ENCODE data around the gene VPS37D. TPM values are rescaled to one million over a fixed set of nuclear protein-coding genes. Genes with fewer than 3 reads are reported as not detected.
"Not testable (repeated sequence)": the region's sequence is repeated elsewhere in the genome, so short reads cannot be mapped to it uniquely, and the experiment has no call there.

Gene VPS37D, protein sequence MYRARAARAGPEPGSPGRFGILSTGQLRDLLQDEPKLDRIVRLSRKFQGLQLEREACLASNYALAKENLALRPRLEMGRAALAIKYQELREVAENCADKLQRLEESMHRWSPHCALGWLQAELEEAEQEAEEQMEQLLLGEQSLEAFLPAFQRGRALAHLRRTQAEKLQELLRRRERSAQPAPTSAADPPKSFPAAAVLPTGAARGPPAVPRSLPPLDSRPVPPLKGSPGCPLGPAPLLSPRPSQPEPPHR
- total RNA-seq (under 1 TPM in 1 of 2 experiments, not detected in 1; 0.18 TPM), polyA plus RNA-seq (0.17 TPM)

DNA sequence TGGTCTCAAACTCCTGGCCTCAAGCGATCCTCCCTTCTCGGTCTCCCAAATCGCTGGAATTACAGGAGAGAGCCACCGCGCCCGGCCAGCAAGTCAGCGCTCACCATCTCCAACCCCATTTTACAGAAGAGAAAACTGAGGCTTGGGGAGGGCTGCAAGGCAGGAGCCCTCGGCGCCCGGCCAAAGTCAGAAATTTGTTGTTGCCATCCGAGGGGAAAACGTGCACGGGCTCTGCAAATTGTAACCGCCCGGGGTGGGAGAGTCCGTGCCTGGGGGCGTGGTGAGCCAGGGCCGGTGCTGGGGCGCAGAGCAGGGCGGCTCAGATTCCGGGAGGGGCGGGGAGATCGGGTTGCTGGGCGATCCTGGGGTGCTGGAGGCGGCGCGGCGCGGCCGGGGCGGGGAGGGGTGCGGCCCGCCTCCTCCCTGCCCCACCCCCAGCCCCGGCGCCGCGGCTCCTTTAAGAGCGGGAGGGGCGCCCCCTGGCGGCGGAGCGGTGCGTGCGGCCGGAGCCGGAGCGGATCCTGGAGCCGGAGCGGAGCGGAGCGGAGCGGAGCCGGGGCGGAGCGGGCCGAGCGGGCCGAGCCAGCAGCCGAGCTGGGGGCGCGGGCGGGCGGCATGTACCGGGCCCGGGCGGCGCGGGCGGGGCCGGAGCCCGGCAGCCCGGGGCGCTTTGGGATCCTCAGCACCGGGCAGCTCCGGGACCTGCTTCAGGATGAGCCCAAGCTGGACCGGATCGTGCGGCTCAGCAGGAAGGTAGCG is at the start of gene VPS37D:
Gene VPS37D, plus strand, starts transcription at position 488 of the 759 bp plus-strand sequence. Its CDS starts 128 bp downstream, at position 616.
- peak; percentile 88 to 95 (median 91) for DNase-seq
- ChIA-PET CTCF (interaction anchor here (0.7 to 2.1 kb wide), 6 partner anchors 11 to 64 kb away, joined by 3 to 11 read pairs (median 4); no protein-coding TSS in a partner anchor), POLR2A (no interaction called here)
- Histone ChIP-seq H3K9me3 (ENCODE audit: low read length) (no peaks in the 10 kb centered on the region), H3K4me1 (ENCODE audit: insufficient read depth, low read length) (peaks cover 7% of the 10 kb centered on the region), H3K4me3 (ENCODE audit: low read length) (peak within 1 kb of the TSS; percentile 34), H3K27ac (ENCODE audit: low read depth, low read length) (peak within 1 kb of the TSS; percentile 18), H3K36me3 (ENCODE audit: insufficient read depth, low read length) (no peaks in the 10 kb centered on the region), H3K27me3 (ENCODE audit: insufficient read depth, low read length, poor library complexity, severe bottlenecking) (peaks cover 4% of the 10 kb centered on the region)
- Mint-ChIP-seq H3K27ac (peak within 1 kb of the TSS in 6 of 8 donors; percentile 13 to 76 (median 47)), H3K27me3 (peaks cover 18 to 30% of the 10 kb centered on the region in 2 donors), H3K4me3 (peak within 1 kb of the TSS; percentile 70 to 87 (median 78)), H3K9me3 (peaks cover 0 to 8% (median 4%) of the 10 kb centered on the region in 5 donors), H3K36me3 (peaks cover 0 to 7% (median 0%) of the 10 kb centered on the region in 3 donors), H3K4me1 (peaks cover 6 to 12% (median 7%) of the 10 kb centered on the region in 3 donors)

DNA sequence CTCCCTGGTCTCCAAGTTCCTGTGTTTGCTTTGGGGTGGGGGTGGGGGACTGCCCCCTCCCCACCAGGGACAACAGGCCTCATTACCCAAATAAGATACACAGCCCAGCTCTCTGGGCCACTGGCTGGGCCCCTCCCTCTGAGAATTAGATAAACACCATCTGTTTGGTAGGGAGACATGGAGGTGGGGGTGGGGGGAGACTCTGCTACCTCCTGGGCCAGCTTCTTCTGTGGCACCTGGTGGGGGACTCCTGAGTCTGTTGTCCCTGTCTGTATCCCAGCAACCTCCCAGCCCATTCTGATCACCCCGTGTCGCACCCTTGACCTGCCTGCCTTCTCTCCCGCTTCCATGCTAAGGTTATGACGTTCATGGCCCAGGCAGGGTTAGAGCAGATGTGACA is 49.1 kb upstream of the VPS37D start:
- peaks cover 11 to 33% of the 10 kb centered on the region in 2 donors for H3K27me3 Mint-ChIP-seq
- Histone ChIP-seq H3K4me1 (ENCODE audit: insufficient read depth, low read length) (peaks cover 2% of the 10 kb centered on the region), H3K9me3 (ENCODE audit: low read length) (no peaks in the 10 kb centered on the region), H3K4me3 (ENCODE audit: low read length) (no peak overlapping the region), H3K36me3 (ENCODE audit: insufficient read depth, low read length) (no peaks in the 10 kb centered on the region), H3K27ac (ENCODE audit: low read depth, low read length) (no peak overlapping the region), H3K27me3 (ENCODE audit: insufficient read depth, low read length, poor library complexity, severe bottlenecking) (peaks cover 10% of the 10 kb centered on the region)
- H3K4me3 Mint-ChIP-seq, result no peak overlapping the region
- H3K9me3 Mint-ChIP-seq, result no peaks in the 10 kb centered on the region
- no peak overlapping the region for H3K27ac Mint-ChIP-seq
- peaks cover 0 to 7% (median 1%) of the 10 kb centered on the region in 3 donors for H3K4me1 Mint-ChIP-seq
- no peaks in the 10 kb centered on the region for H3K36me3 Mint-ChIP-seq
- CTCF ChIA-PET, result interaction anchor here (2.1 kb wide), 1 partner anchor 11 kb away, joined by 8 read pairs; no protein-coding TSS in a partner anchor
- no peak for DNase-seq
- POLR2A ChIA-PET, result interaction anchor here (0.6 kb wide), 1 partner anchor 240 kb away, joined by 11 read pairs; no protein-coding TSS in a partner anchor

DNA sequence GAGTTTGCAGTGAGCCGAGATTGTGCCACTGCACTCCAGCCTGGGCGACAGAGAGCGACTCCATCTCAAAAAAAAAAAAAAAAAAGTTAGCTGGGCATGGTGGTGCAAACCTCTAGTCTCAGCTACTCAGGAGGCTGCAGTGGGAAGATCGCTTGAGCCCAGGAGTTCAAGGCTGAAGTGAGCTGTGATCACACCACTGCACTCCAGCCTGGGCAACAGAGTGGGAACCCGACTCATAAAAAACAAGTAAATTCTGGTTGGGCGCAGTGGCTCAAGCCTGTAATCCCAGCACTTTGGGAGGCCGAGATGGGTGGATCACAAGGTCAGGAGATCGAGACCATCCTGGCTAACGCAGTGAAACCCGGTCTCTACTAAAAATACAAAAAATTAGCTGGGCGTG is 48.2 kb upstream of the VPS37D start:
- H3K4me3 Mint-ChIP-seq, H3K36me3 Mint-ChIP-seq: not testable (repeated sequence)

DNA sequence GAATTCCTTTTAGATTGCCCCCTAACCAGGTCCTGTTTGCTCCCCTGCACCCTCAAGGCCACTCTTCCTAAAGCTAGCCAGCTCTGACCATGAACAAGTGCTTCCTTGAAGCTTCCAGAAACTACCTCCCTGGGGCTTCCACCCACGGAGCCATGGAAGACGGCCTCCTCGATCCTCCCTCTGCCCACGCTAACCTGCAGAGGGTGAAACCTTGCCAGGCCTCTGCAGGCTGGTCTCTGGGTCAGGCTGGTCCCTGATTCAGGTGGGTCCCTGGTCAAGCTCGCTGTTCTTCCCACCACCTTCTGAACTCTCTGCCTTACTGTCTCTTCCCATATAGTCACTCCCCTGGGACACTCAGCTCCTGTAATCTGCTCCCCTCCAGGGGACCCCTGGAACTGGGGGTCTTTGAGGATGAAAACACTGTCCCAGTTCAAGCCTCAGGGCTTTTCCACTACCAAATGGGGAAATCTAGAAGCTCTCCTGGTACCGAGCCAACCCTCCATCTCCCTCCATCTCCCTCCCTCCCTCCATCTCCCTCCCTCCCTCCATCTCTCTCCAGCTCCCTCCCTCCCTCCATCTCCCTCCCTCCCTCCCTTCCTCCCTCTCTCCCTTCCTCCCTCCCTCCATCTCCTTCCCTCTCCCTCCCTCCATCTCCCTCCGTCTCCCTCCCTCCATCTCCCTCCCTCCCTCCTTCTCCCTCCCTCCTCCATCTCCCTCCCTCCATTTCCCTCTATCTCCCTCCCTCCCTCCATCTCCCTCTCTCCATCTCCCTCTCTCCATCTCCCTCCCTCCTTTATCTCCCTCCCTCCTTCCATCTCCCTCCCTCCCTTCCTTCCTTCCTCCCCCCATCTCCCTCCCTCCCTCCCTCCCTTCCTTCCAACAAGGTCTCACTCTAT is 46.2 kb upstream of the VPS37D start:
- no peaks in the 10 kb centered on the region for H3K9me3 Mint-ChIP-seq
- peaks cover 26% of the 10 kb centered on the region for H3K27me3 ChIP-seq (ENCODE audit: insufficient read depth, low read length, poor library complexity, severe bottlenecking)
- H3K9me3 ChIP-seq (ENCODE audit: low read length), result no peaks in the 10 kb centered on the region
- ChIA-PET POLR2A (no interaction called here), CTCF (interaction anchor here (1.0 to 1.3 kb wide), 2 partner anchors 14 to 104 kb away, joined by 4 read pairs; no protein-coding TSS in a partner anchor)
- no peak for DNase-seq
- peaks cover 0 to 14% (median 1%) of the 10 kb centered on the region in 3 donors for H3K4me1 Mint-ChIP-seq
- H3K36me3 ChIP-seq (ENCODE audit: insufficient read depth, low read length), result no peaks in the 10 kb centered on the region
- H3K36me3 Mint-ChIP-seq, result no peaks in the 10 kb centered on the region
- no peak overlapping the region for H3K4me3 ChIP-seq (ENCODE audit: low read length)
- H3K4me3 Mint-ChIP-seq, result peak overlapping the region in 1 of 7 donors; percentile 40
- no peak overlapping the region for H3K27ac ChIP-seq (ENCODE audit: low read depth, low read length)
- H3K27ac Mint-ChIP-seq, result no peak overlapping the region
- H3K27me3 Mint-ChIP-seq, result peaks cover 25 to 32% of the 10 kb centered on the region in 2 donors
- H3K4me1 ChIP-seq (ENCODE audit: insufficient read depth, low read length), result peaks cover 8% of the 10 kb centered on the region

More for the DNA sequence above, 48.2 kb upstream of the VPS37D start:
- H3K27me3 ChIP-seq (ENCODE audit: insufficient read depth, low read length, poor library complexity, severe bottlenecking), result peaks cover 15% of the 10 kb centered on the region
- CTCF ChIA-PET, result interaction anchor here (2.1 kb wide), 1 partner anchor 12 kb away, joined by 8 read pairs; no protein-coding TSS in a partner anchor
- H3K4me1 ChIP-seq (ENCODE audit: insufficient read depth, low read length); H3K27ac Mint-ChIP-seq; H3K4me3 ChIP-seq (ENCODE audit: low read length); H3K36me3 ChIP-seq (ENCODE audit: insufficient read depth, low read length); DNase-seq; H3K9me3 ChIP-seq (ENCODE audit: low read length); H3K9me3 Mint-ChIP-seq; H3K27ac ChIP-seq (ENCODE audit: low read depth, low read length): not testable (repeated sequence)
- Mint-ChIP-seq H3K27me3 (peaks cover 11 to 28% of the 10 kb centered on the region in 2 donors), H3K4me1 (peaks cover 0 to 10% (median 1%) of the 10 kb centered on the region in 3 donors)
- POLR2A ChIA-PET, result interaction anchor here (0.5 to 0.6 kb wide), 2 partner anchors 41 to 239 kb away, joined by 3 to 11 read pairs; partner anchors contain the start of gene TBL2

DNA sequence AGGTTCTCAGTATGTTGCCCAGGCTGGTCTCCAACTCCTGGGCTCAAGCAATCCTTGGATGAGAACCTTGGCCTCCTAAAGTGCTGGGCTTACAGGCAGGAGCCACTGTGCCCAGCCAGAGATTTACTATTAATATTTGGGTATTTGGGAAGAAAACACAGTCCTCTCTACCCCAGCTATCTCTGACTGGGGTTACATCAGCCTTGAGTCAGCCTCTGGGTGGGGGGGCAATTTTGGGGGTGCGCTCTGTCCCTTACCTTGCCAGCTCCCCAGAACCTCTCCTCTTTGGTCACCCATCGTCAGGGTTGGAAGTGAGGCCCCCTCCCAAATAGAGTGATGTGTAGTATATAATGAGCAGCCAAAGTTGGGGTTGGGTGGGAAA is 45.1 kb upstream of the VPS37D start:
- Mint-ChIP-seq H3K27ac (no peak overlapping the region), H3K4me1 (peaks cover 0 to 14% (median 1%) of the 10 kb centered on the region in 3 donors), H3K27me3 (peaks cover 29 to 38% of the 10 kb centered on the region in 2 donors), H3K4me3 (no peak overlapping the region), H3K36me3 (no peaks in the 10 kb centered on the region), H3K9me3 (no peaks in the 10 kb centered on the region)
- ChIA-PET POLR2A (no interaction called here), CTCF (no interaction called here)
- DNase-seq, result no peak
- no peak overlapping the region for H3K27ac ChIP-seq (ENCODE audit: low read depth, low read length)
- no peak overlapping the region for H3K4me3 ChIP-seq (ENCODE audit: low read length)
- H3K27me3 ChIP-seq (ENCODE audit: insufficient read depth, low read length, poor library complexity, severe bottlenecking), result peaks cover 26% of the 10 kb centered on the region
- H3K36me3 ChIP-seq (ENCODE audit: insufficient read depth, low read length), result no peaks in the 10 kb centered on the region
- no peaks in the 10 kb centered on the region for H3K9me3 ChIP-seq (ENCODE audit: low read length)
- peaks cover 8% of the 10 kb centered on the region for H3K4me1 ChIP-seq (ENCODE audit: insufficient read depth, low read length)

DNA sequence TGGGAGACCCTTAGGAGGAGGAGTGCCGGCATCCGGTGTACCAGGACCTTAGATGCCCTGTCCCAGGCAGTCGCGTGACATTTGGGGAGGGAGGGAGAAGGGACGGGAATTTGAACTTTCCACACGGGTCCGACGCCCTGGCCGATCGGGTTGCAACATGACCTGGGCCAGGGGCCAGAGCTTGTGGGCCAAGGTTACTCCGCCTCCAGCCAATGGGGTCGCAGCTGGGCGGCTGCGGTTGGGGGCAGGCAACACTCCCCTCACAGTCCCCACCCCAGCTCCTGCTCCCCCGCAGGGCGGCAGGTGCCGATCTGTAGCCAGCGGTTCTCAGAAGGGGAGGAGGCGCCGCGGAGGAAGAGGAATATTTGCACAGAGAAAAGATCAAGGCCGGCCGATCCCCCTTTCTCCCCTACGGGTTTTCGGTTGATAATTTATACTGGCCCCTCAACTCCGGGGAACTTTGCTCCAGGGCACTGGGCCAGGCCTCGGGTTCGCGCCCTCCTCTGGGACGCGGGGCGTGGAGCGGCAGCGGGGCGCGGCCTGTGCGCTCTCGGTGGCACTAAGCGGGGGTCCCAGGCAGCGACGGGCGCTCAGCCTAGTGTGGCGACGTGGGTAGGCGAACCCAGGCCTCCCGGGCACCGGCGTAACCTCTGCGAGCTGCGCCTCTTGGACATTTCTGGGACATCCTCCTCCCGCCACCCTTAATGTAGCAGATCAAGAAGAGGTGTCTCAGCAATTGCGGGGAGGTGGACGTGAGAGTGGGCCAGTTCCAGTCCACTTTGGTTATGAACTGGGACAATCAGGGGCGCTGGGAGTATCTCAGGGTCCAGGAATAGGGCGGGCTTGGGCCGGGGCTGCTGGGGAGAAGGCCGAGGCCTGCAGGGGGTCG is 44.5 kb upstream of the VPS37D start:
- Mint-ChIP-seq H3K4me1 (peaks cover 0 to 14% (median 1%) of the 10 kb centered on the region in 3 donors), H3K4me3 (peak overlapping the region in 5 of 7 donors; percentile 30 to 71 (median 59)), H3K27me3 (peaks cover 35 to 45% of the 10 kb centered on the region in 2 donors), H3K9me3 (no peaks in the 10 kb centered on the region), H3K27ac (peak overlapping the region in 1 of 8 donors; percentile 79), H3K36me3 (no peaks in the 10 kb centered on the region)
- Histone ChIP-seq H3K4me1 (ENCODE audit: insufficient read depth, low read length) (peaks cover 8% of the 10 kb centered on the region), H3K4me3 (ENCODE audit: low read length) (no peak overlapping the region), H3K27ac (ENCODE audit: low read depth, low read length) (no peak overlapping the region), H3K36me3 (ENCODE audit: insufficient read depth, low read length) (no peaks in the 10 kb centered on the region), H3K9me3 (ENCODE audit: low read length) (no peaks in the 10 kb centered on the region), H3K27me3 (ENCODE audit: insufficient read depth, low read length, poor library complexity, severe bottlenecking) (peaks cover 26% of the 10 kb centered on the region)
- no peak for DNase-seq
- POLR2A ChIA-PET, result no interaction called here
- CTCF ChIA-PET, result no interaction called here
